OCI-LY7 (cell line): ENCODE data around the gene MCM9.

Source experiments
- EZH2phosphoT487 ChIP-seq: fragments of 200-600 bp; sonication (generic); IDR thresholded peaks from 2 replicates; pipeline ENCODE4 v1.6.1; 2018; ENCODE audit warnings: low read depth, borderline replicate concordance, mild to moderate bottlenecking, mixed run types, antibody characterized with exemption, low read length, moderate library complexity, mixed read lengths
- TF ChIP-seq, protein P1 (sequence below): fragments of 200-600 bp; sonication (generic); conservative IDR thresholded peaks from 2 replicates; pipeline ENCODE4 v1.5.1; 2014; ENCODE audit warnings: mild to moderate bottlenecking, antibody characterized with exemption, low read length, moderate library complexity, mixed read lengths

DNA sequence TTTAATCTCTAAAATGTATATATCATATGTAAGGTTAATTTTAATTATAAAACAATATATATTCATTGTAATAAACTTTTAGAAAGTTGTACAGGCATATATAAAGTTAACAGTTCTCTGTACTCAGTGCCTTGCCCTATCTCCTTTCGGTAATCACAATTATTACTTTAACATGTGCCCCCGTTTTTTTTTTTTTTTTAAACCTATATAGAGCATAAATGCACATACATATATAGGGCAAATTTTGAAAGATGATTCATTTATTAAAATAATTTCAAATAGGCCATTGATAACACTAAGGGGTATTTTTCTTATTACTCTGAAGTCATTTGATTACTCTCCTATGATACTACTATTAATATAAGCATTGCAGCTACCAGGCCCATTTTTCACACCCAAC, 39.1 kb downstream of the MCM9 start:
- TF ChIP-seq, protein P1, sequence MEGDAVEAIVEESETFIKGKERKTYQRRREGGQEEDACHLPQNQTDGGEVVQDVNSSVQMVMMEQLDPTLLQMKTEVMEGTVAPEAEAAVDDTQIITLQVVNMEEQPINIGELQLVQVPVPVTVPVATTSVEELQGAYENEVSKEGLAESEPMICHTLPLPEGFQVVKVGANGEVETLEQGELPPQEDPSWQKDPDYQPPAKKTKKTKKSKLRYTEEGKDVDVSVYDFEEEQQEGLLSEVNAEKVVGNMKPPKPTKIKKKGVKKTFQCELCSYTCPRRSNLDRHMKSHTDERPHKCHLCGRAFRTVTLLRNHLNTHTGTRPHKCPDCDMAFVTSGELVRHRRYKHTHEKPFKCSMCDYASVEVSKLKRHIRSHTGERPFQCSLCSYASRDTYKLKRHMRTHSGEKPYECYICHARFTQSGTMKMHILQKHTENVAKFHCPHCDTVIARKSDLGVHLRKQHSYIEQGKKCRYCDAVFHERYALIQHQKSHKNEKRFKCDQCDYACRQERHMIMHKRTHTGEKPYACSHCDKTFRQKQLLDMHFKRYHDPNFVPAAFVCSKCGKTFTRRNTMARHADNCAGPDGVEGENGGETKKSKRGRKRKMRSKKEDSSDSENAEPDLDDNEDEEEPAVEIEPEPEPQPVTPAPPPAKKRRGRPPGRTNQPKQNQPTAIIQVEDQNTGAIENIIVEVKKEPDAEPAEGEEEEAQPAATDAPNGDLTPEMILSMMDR, result no peak
- no peak for TF ChIP-seq EZH2phosphoT487
